NCI-H1694 treated with DMSO at 0.1 percent for 48 hours (cell line): Measurements from ENCODE around the gene MRPL34.
"Not testable (repeated sequence)": the region's sequence is repeated elsewhere in the genome, so short reads cannot be mapped to it uniquely, and the experiment has no call there.

ENCODE experiments used
- DNase-seq: peaks from one replicate; lab custom pipeline; 2025; lab: John Stamatoyannopoulos, UW

MRPL34 gene

DNA sequence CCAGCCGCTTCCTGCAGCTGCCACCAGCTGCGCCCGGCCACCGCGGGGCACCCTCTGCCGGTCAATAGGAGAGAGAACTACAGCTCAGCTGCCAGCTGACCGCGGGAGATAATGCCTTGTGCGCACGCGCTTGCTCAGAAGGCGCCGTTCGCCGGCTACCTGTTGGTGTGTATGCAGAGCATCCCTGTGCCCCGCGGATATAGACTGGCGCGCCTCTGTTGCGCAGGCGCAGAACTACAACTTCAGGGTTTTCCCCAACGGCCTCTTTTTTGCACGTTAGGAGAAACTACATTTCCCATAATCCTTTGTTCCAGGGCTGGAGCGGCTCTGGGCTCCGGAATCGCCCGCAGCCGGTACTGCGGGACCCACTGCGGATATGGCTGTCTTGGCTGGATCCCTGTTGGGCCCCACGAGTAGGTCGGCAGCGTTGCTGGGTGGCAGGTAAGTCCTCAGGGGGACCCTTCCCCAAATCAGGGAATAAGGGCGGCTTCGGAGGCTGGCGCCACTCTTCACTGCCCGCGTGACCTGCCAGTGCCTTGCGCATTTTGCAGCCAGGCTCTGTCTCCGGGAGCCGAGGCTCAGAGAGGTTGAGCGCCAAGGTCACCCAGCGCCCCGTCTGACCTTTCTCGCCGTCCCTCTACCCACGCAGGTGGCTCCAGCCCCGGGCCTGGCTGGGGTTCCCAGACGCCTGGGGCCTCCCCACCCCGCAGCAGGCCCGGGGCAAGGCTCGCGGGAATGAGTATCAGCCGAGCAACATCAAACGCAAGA is at the start of gene MRPL34:
Gene MRPL34 (plus strand): TSS at position 356 of the 768 bp plus-strand sequence. CDS start 21 bp downstream, at position 377.
- DNase-seq = peak; percentile 97

- no peak for DNase-seq
These were observed 49.5 kb upstream of the MRPL34 start for GRCh38 chr19:17256130-17256529.

- DNase-seq = no peak
These were observed 46.4 kb upstream of the MRPL34 start for GRCh38 chr19:17259118-17259780.

DNA sequence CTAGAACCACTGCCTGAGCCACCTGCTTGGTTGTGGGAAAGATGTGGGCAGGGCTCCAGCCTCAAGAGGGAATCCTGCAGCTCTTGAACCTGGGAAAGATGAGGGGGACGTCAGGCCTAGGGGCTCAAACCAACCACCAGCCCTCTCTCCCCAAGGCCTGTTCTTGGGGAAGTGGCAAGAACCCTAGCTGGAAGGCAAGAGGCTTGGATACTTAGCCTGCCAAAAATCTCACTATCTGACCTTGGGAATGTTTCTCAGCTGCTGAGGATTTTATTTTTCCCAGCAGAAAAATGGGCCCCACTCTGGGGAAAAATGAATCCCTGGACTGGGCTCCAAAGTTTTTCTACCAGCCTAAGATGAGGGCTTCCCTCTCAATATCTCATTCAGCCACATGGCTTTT is 45.7 kb upstream of the MRPL34 start:
- no peak for DNase-seq

- DNase-seq = peak; percentile 76
These were observed 44.8 kb upstream of the MRPL34 start for GRCh38 chr19:17260842-17261325.

DNA sequence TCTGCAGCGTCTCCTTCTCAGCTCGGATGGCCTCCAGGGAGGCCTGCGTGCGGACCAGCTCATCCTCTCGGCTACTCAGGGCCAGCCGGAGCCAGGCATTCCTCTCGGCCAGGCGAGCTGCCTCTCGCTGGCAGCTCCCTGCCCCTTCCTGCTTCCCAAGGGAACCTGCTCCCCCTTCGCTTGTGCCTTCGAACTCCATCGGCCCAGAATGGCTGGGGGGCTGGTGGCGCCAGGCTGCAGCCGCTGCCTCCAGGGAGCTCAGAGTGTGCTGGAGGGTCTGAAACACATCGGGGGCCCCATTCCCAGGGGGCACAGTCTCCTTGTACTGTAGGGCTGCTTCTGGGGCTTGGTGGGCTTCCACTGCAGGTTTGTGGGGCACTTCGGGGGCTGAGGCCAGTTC is 43.1 kb upstream of the MRPL34 start:
- DNase-seq = no peak

- no peak for DNase-seq
These were observed 41.7 kb upstream of the MRPL34 start for GRCh38 chr19:17263712-17264640.

- DNase-seq = no peak
These were observed 41.1 kb upstream of the MRPL34 start, which contains the start of gene USHBP1 for GRCh38 chr19:17264641-17264979. USHBP1 (minus strand) TSS chr19:17264745; CDS start chr19:17264299, 446 bp downstream.

DNA sequence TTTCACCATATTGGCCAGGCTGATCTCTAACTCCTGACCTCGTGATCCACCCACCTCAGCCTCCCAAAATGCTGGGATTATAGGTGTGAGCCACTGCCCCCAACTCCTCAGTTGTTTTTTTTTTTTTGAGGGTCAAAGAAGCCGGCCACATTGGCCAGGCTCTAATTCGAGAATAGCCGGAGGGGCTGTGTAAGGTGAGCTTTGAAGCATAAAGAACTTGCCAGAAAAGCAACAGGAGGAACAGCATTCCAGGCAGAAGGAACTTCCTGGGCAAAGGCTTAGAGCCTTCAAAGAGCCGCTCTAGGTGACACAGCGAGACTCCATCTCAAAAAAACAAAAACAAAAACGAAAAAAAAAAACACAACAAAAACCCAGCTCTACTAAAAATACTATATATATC is 39.6 kb upstream of the MRPL34 start:
- DNase-seq = no peak

DNA sequence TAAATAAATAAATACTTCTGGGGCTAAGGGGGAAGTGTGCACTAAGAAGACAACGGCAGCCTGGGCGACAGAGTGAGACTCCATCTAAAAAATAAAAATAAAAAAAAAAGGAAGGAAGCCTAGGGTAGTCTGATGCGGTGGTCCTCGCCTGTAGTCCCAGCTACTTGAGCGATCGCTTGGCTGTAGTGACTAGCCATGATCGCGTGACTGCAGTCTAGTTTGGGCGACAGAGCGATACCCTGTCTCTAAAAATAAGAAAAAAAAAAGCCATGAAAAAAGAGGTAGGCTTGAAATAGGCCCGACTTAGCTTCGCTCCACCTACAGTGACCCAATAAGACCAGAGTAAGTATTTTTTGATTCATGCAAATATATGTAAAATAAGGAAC is 39.1 kb upstream of the MRPL34 start:
- DNase-seq = no peak

GRCh38 chr19:17266975-17267788 is 38.5 kb upstream of the MRPL34 start, which contains the start of gene BABAM1:
BABAM1 (plus strand) TSS chr19:17267443; CDS start chr19:17268807, 1,364 bp downstream.
- DNase-seq = peak; percentile 98

DNA sequence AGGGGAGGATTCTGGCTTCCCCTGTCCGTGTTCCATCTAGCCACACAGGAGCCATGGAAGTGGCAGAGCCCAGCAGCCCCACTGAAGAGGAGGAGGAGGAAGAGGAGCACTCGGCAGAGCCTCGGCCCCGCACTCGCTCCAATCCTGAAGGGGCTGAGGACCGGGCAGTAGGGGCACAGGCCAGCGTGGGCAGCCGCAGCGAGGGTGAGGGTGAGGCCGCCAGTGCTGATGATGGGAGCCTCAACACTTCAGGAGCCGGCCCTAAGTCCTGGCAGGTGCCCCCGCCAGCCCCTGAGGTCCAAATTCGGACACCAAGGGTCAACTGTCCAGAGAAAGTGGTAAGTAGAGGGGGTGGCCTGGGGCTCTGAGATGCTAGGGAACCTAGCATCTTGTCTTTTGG is 36.9 kb upstream of the MRPL34 start:
- no peak for DNase-seq

- not testable (repeated sequence) for DNase-seq
These were observed 30.8 kb upstream of the MRPL34 start for GRCh38 chr19:17274892-17275291.

DNA sequence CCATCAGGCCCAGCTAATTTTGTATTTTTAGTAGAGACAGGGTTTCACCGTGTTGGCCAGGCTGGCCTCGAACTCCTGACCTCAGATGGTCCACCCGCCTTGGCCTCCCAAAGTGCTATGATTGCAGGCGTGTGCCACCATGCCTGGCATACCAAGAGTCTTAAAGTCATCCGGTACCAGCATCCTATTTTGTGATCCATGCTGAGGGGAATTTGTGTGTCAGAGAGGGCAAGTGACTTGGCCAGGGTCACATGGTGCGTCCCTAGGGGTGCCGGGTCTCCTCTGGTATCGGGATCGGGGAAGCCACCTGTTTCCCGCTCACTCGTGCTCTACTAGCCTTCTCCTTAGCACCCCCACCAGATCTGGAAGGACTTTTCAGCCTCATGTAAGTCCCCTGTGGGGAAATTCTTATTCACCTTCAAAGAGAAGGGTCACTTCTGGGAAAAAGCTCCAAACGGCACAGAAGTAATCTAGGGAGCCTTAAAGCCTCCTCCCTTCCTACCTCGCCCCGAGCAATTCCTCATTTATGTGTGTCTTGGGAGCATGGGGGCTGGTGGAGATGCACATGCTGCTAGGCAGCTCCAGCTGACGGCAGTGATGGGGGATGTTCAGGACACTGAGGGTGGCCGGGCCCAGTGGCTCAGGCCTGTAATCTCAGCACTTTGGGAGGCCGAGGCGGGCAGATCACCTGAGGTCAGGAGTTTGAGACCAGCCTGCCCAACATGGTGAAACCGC is 30.1 kb upstream of the MRPL34 start:
- DNase-seq = no peak

DNA sequence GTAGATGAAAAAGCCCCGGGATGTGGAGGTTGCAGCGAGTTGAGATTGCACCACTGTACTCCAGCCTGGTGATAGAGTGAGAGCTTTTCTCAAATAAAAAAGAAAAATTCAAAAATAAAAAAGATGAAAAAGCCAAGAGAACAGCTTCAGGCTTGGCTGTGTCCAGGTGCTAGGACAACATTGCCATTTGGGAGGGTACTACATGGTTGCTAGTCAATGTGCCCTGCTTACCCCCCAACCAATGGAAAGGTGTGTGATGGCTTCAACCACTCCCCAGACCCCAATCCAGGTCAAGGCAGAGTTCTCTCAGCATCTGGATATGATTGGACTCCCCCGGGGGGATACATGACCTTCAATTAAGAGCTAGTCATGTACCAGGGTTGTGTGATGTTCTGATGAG is 26.2 kb upstream of the MRPL34 start:
- no peak for DNase-seq

DNA sequence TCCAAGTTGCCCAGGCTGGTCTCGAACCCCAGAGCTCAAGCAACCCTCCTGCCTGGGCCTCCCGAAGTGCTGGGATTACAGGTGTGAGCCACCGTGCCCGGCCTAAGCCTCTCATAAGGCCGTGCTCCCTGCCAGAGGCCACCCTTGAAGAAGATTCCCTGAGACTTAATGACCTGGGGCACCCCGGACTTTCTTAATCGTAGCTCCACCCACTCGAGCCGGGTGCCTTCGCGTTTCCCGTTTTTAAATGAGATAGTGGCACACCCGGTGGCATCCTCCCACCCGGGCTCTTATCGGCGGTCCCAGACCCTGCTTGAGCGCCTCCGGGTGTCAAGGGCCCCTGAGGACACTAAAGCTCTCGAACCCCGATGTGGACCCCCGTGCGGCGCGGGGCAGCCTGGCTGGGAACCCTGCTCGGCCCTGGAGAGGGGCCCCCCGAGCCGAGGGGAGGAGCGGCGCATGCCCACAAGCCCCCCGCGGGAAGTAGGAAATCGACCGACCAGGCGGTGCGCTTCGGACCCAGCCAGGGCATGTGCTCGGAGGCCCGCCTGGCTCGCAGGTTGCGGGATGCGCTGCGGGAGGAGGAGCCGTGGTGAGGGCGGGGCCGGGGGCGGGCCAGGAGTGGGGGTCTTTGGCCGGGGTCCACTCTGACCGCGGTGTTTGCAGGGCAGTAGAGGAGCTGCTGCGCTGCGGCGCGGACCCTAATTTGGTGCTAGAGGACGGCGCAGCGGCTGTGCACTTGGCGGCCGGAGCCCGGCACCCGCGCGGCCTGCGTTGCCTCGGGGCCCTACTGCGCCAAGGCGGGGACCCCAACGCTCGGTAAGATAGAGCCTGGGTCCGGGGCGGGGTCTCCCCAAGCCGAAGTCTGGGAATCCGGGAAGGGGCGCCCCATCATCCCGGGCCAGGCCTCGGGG is 24.0 kb upstream of the MRPL34 start, which contains the start of gene ANKLE1:
Gene ANKLE1 (plus strand): TSS at position 511 of the 914 bp plus-strand sequence. CDS start 20 bp downstream, at position 531.
- DNase-seq = no peak

GRCh38 chr19:17282488-17283125 is 23.1 kb upstream of the MRPL34 start:
- DNase-seq = peak; percentile 45

DNA sequence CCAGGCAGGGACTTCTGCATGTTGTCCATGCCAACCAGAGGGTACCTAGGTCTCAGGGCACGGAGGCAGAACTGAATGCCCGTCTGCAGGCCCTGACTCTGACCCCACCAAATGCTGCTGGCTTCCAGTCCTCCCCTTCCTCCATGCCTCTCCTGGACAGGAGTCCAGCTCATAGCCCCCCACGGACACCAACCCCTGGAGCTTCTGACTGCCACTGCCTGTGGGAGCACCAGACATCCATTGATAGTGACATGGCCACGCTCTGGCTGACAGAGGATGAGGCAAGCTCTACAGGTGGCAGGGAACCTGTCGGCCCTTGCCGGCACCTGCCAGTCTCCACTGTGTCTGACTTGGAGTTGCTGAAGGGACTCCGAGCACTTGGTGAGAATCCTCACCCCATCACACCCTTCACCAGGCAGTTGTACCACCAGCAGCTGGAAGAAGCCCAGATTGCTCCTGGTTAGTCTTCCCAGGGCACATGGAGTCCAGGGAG is 22.1 kb upstream of the MRPL34 start:
- DNase-seq = no peak
